ENCODE measurements around the gene KLK12.
A peak's percentile ranks its signal among the peaks of the same experiment; 100 is the strongest.

Gene KLK12

GRCh38 chr19:51047031-51047335 is 12.2 kb upstream of the KLK12 start:
- no peak for DNase-seq (ENCODE audit: low read depth)

DNA sequence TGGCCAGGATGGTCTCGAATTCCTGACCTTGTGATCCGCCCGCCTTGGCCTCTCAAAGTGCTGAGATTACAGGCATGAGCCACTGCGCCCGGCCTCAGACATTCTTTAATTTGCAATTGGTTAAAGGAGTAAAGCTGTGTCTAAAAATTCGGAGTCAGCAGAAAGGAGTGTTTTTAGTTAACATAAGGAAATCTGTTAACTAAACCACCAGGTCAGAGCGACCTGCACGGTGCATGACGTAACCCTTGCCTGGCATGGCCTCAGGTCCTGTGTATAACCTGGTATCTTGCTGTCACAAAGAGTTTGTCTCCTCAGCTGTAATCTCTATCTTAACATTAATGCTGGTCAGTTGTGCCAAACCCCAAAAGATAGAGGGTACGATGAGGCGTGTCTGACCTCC is 9.5 kb upstream of the KLK12 start:
- no peak for DNase-seq (ENCODE audit: low read depth)

DNA sequence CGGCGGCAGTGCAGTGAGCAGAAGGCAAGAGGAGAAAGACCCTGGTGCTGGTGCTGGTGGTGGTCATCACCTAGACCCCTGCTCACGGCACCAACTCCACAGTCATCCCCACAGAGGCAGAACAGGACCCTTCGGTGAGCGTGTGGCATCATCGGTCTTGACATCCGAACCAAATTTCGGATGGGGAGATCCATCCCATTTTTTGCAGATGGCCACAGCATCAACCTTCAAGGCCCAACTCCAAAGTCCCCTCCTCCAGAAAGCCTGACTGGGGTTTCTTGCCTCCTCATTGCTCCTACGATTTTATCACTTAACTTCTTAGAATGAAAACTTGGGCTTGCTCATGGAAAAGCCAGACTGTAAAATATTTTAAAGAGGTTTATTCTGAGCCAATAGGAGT is 8.7 kb upstream of the KLK12 start:
- DNase-seq (ENCODE audit: low read depth): no peak

DNA sequence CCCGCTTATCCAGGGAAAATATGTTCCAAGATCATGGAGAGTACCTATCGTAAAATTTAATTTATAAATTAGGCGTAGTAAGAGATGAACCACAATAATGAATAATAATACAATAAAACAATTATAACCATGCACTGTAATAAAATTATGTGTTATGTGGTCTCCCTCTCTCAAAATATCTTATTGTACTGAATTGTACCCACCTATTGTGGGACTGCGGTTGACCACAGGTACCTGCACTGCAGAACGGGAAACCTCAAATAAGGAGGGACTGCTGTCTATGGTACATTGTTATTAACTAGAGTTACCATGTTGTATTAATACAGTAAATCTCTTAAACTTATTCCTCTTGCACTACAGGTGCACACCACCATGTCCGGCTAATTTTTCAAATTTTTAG is 5.3 kb upstream of the KLK12 start:
- no peak for DNase-seq (ENCODE audit: low read depth)

- no peak for DNase-seq (ENCODE audit: low read depth)
Measured at GRCh38 chr19:51036519-51036918, 1.7 kb upstream of the KLK12 start.

- DNase-seq (ENCODE audit: low read depth): no peak
Measured at GRCh38 chr19:51031880-51032225, 2.9 kb downstream of the KLK12 start.

GRCh38 chr19:51031220-51031879 is 3.5 kb downstream of the KLK12 start:
- DNase-seq (ENCODE audit: low read depth): no peak

DNA sequence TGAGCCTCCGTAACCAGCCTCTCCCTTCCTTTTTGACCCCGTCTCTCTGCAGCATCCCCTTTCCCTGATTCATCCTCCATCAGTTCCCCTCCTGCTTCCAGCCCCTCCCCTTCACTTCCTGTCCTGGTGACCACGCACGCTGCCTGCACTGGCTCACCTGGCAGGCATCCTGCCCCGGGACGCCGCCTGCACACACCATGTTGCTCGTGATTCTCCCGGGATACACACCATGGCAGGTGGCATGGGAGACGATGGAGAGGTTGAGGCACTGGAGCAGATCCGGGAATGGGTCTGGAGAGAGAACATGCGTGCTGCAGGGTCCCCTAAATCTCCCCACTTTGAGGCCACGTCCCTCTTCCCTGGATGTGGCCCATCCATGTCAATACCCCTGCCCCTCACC is 4.2 kb downstream of the KLK12 start:
- DNase-seq (ENCODE audit: low read depth): no peak

- no peak for DNase-seq (ENCODE audit: low read depth)
Measured at GRCh38 chr19:51029718-51030117, 5.1 kb downstream of the KLK12 start.

DNA sequence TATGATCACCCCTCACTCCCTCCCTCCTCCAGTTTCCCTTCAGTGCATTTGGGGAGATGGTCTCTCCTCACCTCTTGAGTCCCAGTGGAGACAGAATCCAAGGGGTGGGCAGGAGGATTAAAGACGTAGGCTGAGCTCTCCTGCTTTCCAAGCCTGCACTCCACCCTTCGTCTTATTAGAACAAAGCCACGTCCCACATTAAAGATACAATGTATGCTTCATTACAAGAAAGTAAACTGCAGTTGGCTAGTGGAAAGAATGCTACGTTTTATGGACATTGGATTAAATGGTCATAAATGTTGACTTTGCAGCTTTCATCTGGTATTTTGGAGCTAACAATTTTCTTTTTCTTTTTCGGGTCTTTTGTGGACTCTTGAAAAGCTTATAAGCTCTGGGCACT is 6.9 kb downstream of the KLK12 start:
- DNase-seq (ENCODE audit: low read depth): no peak

GRCh38 chr19:51027126-51027806 is 7.5 kb downstream of the KLK12 start:
- no peak for DNase-seq (ENCODE audit: low read depth)

DNA sequence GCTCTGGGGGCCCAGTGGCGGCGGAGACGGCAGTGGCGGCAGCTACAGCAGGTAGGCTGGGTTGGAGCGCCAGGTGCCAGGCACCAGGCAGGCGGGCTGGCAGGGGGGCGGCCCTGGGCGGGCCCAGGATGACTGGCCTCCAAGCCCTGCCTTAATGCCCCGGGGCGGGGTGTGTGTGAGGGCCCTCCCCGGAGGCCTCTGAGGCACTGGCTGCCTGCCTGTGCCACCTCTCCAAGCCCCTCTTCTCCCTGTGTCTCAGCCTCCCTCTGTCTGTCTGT is 8.3 kb downstream of the KLK12 start, which contains the start of gene KLK11:
KLK11 (minus strand) TSS at position 63 of the 278 bp plus-strand sequence. CDS start 985 bp downstream, outside the sequence.
- DNase-seq (ENCODE audit: low read depth): no peak

DNA sequence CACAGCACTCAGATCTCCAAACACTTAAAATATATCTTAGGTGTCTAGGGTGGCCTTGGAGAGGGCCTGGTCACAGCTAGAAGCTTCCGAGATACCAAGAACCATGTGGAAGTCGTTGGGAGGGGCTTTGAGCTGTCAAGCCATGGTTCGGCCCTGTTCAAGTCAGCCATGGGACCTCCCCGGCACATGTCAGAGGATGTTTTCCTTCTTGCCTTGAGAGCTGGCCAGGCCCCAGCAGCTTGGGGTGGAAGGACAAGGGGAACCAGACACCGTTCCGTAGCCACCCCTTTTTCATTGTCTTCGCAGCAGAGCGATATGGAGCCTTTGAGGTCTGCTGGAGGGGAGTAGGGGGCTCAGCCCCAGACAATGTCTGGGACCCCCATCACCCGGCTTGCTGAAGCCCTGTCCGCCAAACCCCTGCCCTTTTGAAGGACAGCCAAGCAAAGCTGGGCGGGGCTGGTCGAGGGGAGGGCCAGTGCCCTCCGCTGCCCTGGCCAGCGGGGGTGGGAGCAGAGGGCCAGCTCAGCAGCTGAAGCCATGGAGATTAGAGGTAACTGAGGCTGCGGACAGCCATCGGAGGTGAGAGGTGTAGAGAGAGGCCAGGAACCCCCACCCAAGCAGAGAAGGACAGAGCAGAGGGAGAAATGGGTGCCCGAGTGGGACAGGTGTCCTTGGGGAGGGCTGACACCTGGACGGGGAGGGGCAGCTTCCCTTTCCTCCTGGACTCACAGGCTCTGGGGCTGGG is 8.8 kb downstream of the KLK12 start:
- DNase-seq (ENCODE audit: low read depth): no peak

- no peak for DNase-seq (ENCODE audit: low read depth)
Measured at GRCh38 chr19:51025401-51025800, 9.4 kb downstream of the KLK12 start.

DNA sequence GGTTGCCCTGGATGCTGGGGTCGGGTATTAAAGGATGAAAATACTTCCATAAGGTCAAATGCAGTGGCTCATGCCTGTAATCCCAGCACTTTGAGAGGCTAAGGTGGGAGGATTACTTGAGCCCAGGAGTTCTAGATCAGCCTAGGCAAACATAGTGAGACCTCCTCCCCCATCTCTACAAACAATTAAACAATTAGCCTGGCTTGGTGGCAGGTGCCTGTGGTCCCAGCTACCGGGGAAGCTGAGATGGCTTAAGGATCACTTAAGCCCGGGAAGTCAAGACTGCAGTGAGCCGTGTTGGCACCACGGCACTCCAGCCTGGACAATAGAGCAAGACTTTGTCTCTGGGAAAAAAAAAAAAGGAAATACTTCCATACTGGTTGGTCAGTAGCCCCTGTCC is 9.9 kb downstream of the KLK12 start:
- DNase-seq (ENCODE audit: low read depth): no peak

DNA sequence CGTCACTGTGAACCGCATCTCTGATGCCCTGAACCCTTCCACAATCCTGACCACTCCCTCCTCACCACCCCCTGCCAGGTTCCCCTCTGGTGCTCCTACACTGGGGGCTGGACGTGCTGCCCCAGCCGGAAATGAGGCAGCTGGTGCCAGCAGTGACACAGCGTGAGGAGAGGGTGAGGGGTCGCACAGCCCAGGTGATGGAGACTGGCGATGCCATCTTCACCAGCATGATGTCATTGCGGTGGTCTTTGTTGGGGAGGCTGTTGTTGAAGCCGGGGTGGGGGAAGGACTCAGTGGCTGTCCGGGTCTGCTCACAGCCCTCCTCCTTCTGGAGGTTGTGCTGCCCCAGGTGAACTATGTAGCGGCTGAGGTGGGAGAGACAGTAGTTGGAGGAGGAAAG is 10.9 kb downstream of the KLK12 start:
- DNase-seq (ENCODE audit: low read depth): no peak

- no peak for DNase-seq (ENCODE audit: low read depth)
Measured at GRCh38 chr19:51022526-51022925, 12.3 kb downstream of the KLK12 start.

GRCh38 chr19:51020988-51021651 is 13.7 kb downstream of the KLK12 start:
- no peak for DNase-seq (ENCODE audit: low read depth)

GRCh38 chr19:51019544-51019925 is 15.3 kb downstream of the KLK12 start, which contains the start of gene KLK10:
KLK10 (minus strand) TSS chr19:51019709; CDS start chr19:51019130, 579 bp downstream.
- DNase-seq (ENCODE audit: low read depth): no peak

- DNase-seq (ENCODE audit: low read depth): no peak
Measured at GRCh38 chr19:51018745-51019543, 15.9 kb downstream of the KLK12 start.

GRCh38 chr19:51016798-51017683 is 17.8 kb downstream of the KLK12 start:
- peak; percentile 33 for DNase-seq (ENCODE audit: low read depth)

All from stimulated activated CD8-positive, alpha-beta memory T cell treated with anti-CD3 and anti-CD28 coated beads, Interleukin-4, amount 100 ng/mL, for 24 hours (primary cell).